Activated naive CD4-positive, alpha-beta T cell treated with anti-CD3 and anti-CD28 coated beads, Interleukin-2, amount 50 U/mL, for 16 hours (primary cell): ENCODE measurements around the gene PSMA3.

ENCODE experiments used
- DNase-seq: peaks from one replicate; pipeline ENCODE4 v3.0.0-alpha.2; 2020

The PSMA3 gene

GRCh38 chr14:58272588-58273372 is 28.1 kb downstream of the PSMA3 start:
- no peak for DNase-seq

GRCh38 chr14:58274881-58275280 is 30.2 kb downstream of the PSMA3 start:
- DNase-seq = no peak

- DNase-seq = no peak
These were observed 31.0 kb downstream of the PSMA3 start for GRCh38 chr14:58275527-58276190.

GRCh38 chr14:58276208-58276607 is 31.6 kb downstream of the PSMA3 start:
- no peak for DNase-seq

- no peak for DNase-seq
These were observed 33.5 kb downstream of the PSMA3 start for GRCh38 chr14:58278177-58278576.

GRCh38 chr14:58280954-58281787 is 36.5 kb downstream of the PSMA3 start:
- DNase-seq = no peak

- no peak for DNase-seq
These were observed 37.3 kb downstream of the PSMA3 start for GRCh38 chr14:58281969-58282368.

GRCh38 chr14:58282925-58283593 is 38.4 kb downstream of the PSMA3 start:
- no peak for DNase-seq

GRCh38 chr14:58283730-58284129 is 39.1 kb downstream of the PSMA3 start:
- no peak for DNase-seq

GRCh38 chr14:58285132-58285531 is 40.5 kb downstream of the PSMA3 start:
- DNase-seq = no peak

- DNase-seq = no peak
These were observed 43.0 kb downstream of the PSMA3 start for GRCh38 chr14:58287607-58288042.

- DNase-seq = no peak
These were observed 43.6 kb downstream of the PSMA3 start for GRCh38 chr14:58288106-58288792.

- DNase-seq = no peak
These were observed 47.0 kb downstream of the PSMA3 start for GRCh38 chr14:58291646-58292045.

- DNase-seq = no peak
These were observed 47.5 kb downstream of the PSMA3 start for GRCh38 chr14:58292187-58292586.

GRCh38 chr14:58294201-58294600 is 49.6 kb downstream of the PSMA3 start:
- DNase-seq = no peak

GRCh38 chr14:58296726-58297125 is 52.1 kb downstream of the PSMA3 start:
- no peak for DNase-seq

- DNase-seq = no peak
These were observed 52.7 kb downstream of the PSMA3 start for GRCh38 chr14:58297412-58297761.

GRCh38 chr14:58297762-58298476 is 53.3 kb downstream of the PSMA3 start:
- peak; percentile 98 for DNase-seq

- DNase-seq = peak; percentile 79
These were observed 54.1 kb downstream of the PSMA3 start, which contains the start of gene ARID4A for GRCh38 chr14:58298477-58299400. TSS of gene ARID4A (plus strand) at chr14:58298555. CDS start at chr14:58299855, 1,300 bp downstream.
